SK-N-SH treated with all-trans-retinoic acid at 6 μM for 48 hours (cell line): ENCODE data around the gene PDE4B.

Source experiments
- ATAC-seq: fragments of 200-7000 bp; cut with Tn5 transposase; 3 replicates; pipeline ENCODE4 v1.9.1; 2020; ENCODE audit warnings: mild to moderate bottlenecking, moderate library complexity
- ARNTL ChIP-seq: fragments of 450-650 bp; formaldehyde crosslinking; IDR thresholded peaks from 2 replicates; pipeline ENCODE4 v1.5.0; 2020; ENCODE audit warnings: low read depth, mild to moderate bottlenecking, moderate library complexity, borderline replicate concordance
- BACH2 ChIP-seq: fragments of 250-450 bp; sonication (Bioruptor Pico); IDR thresholded peaks from 2 replicates; pipeline ENCODE4 v1.9.0; 2021; ENCODE audit warnings: mild to moderate bottlenecking, borderline replicate concordance
- CREB5 ChIP-seq: fragments of 250-450 bp; sonication (Bioruptor Pico); IDR thresholded peaks from 2 replicates; pipeline ENCODE4 v1.5.1; 2020; ENCODE audit warnings: low read depth, mild to moderate bottlenecking, moderate library complexity
- CSRNP3 ChIP-seq: fragments of 250-450 bp; sonication (Bioruptor Pico); IDR thresholded peaks from 2 replicates; pipeline ENCODE4 v1.5.1; 2021; ENCODE audit warnings: mild to moderate bottlenecking, moderate library complexity
- ESRRG ChIP-seq: fragments of 250-450 bp; sonication (Bioruptor Pico); IDR thresholded peaks from 2 replicates; pipeline ENCODE4 v1.6.1; 2021; ENCODE audit warnings: mild to moderate bottlenecking
- GLIS3 ChIP-seq: fragments of 250-450 bp; sonication (Bioruptor Pico); IDR thresholded peaks from 2 replicates; pipeline ENCODE4 v1.5.0; 2020; ENCODE audit warnings: mild to moderate bottlenecking, moderate library complexity
- ISL1 ChIP-seq: fragments of 250-450 bp; sonication (Bioruptor Pico); IDR thresholded peaks from 2 replicates; pipeline ENCODE4 v2.1.2; 2022; ENCODE audit warnings: mild to moderate bottlenecking, moderate library complexity
- PATZ1 ChIP-seq: fragments of 250-450 bp; sonication (Bioruptor Pico); IDR thresholded peaks from 2 replicates; pipeline ENCODE4 v1.8.0; 2020; ENCODE audit warnings: mild to moderate bottlenecking, moderate library complexity, borderline replicate concordance
- PPARA ChIP-seq: fragments of 250-450 bp; sonication (Bioruptor Pico); IDR thresholded peaks from 2 replicates; pipeline ENCODE4 v1.5.0; 2020; ENCODE audit warnings: mild to moderate bottlenecking, borderline replicate concordance
- RARB ChIP-seq: fragments of 250-450 bp; sonication (Bioruptor Pico); IDR thresholded peaks from 2 replicates; pipeline ENCODE4 v1.8.0; 2021; ENCODE audit warnings: mild to moderate bottlenecking, moderate library complexity
- TCF4 ChIP-seq: fragments of 250-450 bp; sonication (Bioruptor Pico); IDR thresholded peaks from 2 replicates; pipeline ENCODE4 v1.8.0; 2021; ENCODE audit warnings: mild to moderate bottlenecking, moderate library complexity, borderline replicate concordance
- TSHZ2 ChIP-seq: fragments of 250-450 bp; sonication (Bioruptor Pico); IDR thresholded peaks from 2 replicates; pipeline ENCODE4 v1.5.0; 2020; ENCODE audit warnings: mild to moderate bottlenecking, moderate library complexity
- ZC3H10 ChIP-seq: fragments of 250-450 bp; sonication (Bioruptor Pico); IDR thresholded peaks from 2 replicates; pipeline ENCODE4 v1.5.1; 2021; ENCODE audit warnings: mild to moderate bottlenecking, moderate library complexity
- ZFP3 ChIP-seq: fragments of 250-450 bp; sonication (Bioruptor Pico); IDR thresholded peaks from 2 replicates; pipeline ENCODE4 v1.5.0; 2020; ENCODE audit warnings: mild to moderate bottlenecking, moderate library complexity
- ZFP30 ChIP-seq: fragments of 450-650 bp; formaldehyde crosslinking; IDR thresholded peaks from 2 replicates; pipeline ENCODE4 v1.5.0; 2022; ENCODE audit warnings: mild to moderate bottlenecking, moderate library complexity
- ZNF565 ChIP-seq: fragments of 450-650 bp; formaldehyde crosslinking; conservative IDR thresholded peaks from 2 replicates; pipeline ENCODE4 v1.5.0; 2020; ENCODE audit warnings: low read depth, mild to moderate bottlenecking, moderate library complexity
- ZNF70 ChIP-seq: fragments of 450-650 bp; formaldehyde crosslinking; IDR thresholded peaks from 2 replicates; pipeline ENCODE4 v1.5.0; 2020; ENCODE audit warnings: mild to moderate bottlenecking, moderate library complexity
- ZNF8 ChIP-seq: fragments of 450-650 bp; formaldehyde crosslinking; IDR thresholded peaks from 2 replicates; pipeline ENCODE4 v1.5.0; 2020; ENCODE audit warnings: mild to moderate bottlenecking, moderate library complexity

The PDE4B gene

GRCh38 chr1:66296951-66297350 is 504.3 kb downstream of the PDE4B start:
- no peak for ATAC-seq
- TF ChIP-seq ESRRG (no peak), ZFP3 (CRISPR knock-in tag) (no peak), ZFP30 (CRISPR knock-in tag) (no peak), ISL1 (CRISPR knock-in tag) (no peak), RARB (CRISPR knock-in tag) (no peak), ARNTL (CRISPR knock-in tag) (no peak), ZNF70 (CRISPR knock-in tag) (no peak), PPARA (CRISPR knock-in tag) (no peak), ZNF8 (no peak), PATZ1 (CRISPR knock-in tag) (no peak), ZC3H10 (CRISPR knock-in tag) (no peak), ZNF565 (CRISPR knock-in tag) (no peak), GLIS3 (CRISPR knock-in tag) (no peak), CREB5 (CRISPR knock-in tag) (no peak), TCF4 (CRISPR knock-in tag) (no peak), TSHZ2 (CRISPR knock-in tag) (no peak)

- no peak for ATAC-seq
- TF ChIP-seq TSHZ2 (CRISPR knock-in tag): no peak
Measured at GRCh38 chr1:66298464-66298863, 505.8 kb downstream of the PDE4B start.

- no peak for ATAC-seq
- TF ChIP-seq ISL1 (CRISPR knock-in tag) (no peak), ZNF70 (CRISPR knock-in tag) (no peak), TSHZ2 (CRISPR knock-in tag) (no peak), CSRNP3 (CRISPR knock-in tag) (no peak), ZNF565 (CRISPR knock-in tag) (no peak), PATZ1 (CRISPR knock-in tag) (no peak), BACH2 (CRISPR knock-in tag) (no peak), TCF4 (CRISPR knock-in tag) (no peak), ZC3H10 (CRISPR knock-in tag) (no peak), CREB5 (CRISPR knock-in tag) (no peak), ZNF8 (no peak), ARNTL (CRISPR knock-in tag) (no peak)
Measured at GRCh38 chr1:66300280-66300971, 507.7 kb downstream of the PDE4B start.
